Heart left ventricle (tissue), 13 donors: ENCODE results near the gene NEDD4L.

Experiments used
- POLR2A ChIP-seq, 2 donors: fragments of 450-650 bp; IDR thresholded peaks; one replicate each; pipeline ENCODE4 v1.6.1; 2017; ENCODE audit warnings: antibody characterized with exemption in 2 of 2, mild to moderate bottlenecking in 2 of 2, moderate library complexity in 2 of 2
- TF ChIP-seq, protein P1 (sequence below), 12 donors: fragments of 200-600 bp; sonication (generic) in 4 of 12; IDR thresholded peaks; one replicate each; pipeline versions ENCODE4 v1.5.0 to v1.8.0; 2018 to 2022; ENCODE audit warnings: antibody characterized with exemption in 12 of 12, mild to moderate bottlenecking in 5 of 12
- donor health status: ischemic (EF 13 %, LVEDD 7.1; RV severe dilation, severe dysfunction).
- donor health status: DM: no; HTN: yes; CAD: no.
- donor health status: DM: no; HTN: no; CAD: no.
- donor health status: ischemic (EF 25% LVEDD 6.9; RV normal size, moderate dysfunction).
- donor health status: ischemic (EF 25% LVEDD 5.7; RV mildly dilated, moderate dysfunction).
- donor health status: ischemic (EF 35%, LVEDD 5.7; RV mildly dilated, moderate dysfunction).
- donor health status: nonischemic (EF 11% LVEDD 7.7; RV severe dilation, severe dysfunction).
- donor health status: DM: yes; HTN: yes; CAD: no.
- donor health status: PGD.
- donor health status: ischemic (EF 29% LVEDD 5.4; RV normal size, mild dysfunction).
- donor health status: nonischemic (EF 23%, LVEDD 6.1; RV moderate dilation, normal function).

DNA sequence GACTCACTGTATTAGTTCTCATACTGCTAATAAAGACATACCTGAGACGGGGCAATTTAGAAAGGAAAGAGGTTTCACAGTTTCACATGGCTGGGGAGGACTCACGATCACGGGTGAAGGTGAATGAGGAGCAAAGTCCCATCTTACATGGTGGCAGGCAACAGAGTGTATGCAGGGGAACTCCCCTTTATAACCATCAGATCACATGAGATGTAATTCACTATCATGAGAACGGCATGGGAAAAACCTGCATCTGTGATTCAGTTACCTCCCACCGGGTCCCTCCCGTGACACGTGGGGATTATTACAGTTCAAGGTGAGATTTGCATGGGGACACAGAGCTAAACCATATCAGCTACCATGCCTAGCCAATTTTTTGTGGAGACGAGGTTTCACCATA, 168.2 kb downstream of the NEDD4L start:
- TF ChIP-seq, protein P1, sequence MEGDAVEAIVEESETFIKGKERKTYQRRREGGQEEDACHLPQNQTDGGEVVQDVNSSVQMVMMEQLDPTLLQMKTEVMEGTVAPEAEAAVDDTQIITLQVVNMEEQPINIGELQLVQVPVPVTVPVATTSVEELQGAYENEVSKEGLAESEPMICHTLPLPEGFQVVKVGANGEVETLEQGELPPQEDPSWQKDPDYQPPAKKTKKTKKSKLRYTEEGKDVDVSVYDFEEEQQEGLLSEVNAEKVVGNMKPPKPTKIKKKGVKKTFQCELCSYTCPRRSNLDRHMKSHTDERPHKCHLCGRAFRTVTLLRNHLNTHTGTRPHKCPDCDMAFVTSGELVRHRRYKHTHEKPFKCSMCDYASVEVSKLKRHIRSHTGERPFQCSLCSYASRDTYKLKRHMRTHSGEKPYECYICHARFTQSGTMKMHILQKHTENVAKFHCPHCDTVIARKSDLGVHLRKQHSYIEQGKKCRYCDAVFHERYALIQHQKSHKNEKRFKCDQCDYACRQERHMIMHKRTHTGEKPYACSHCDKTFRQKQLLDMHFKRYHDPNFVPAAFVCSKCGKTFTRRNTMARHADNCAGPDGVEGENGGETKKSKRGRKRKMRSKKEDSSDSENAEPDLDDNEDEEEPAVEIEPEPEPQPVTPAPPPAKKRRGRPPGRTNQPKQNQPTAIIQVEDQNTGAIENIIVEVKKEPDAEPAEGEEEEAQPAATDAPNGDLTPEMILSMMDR (IDR thresholded peaks at IDR 0.05): no peak
- no peak for TF ChIP-seq POLR2A (IDR thresholded peaks at IDR 0.05)
